Measurements from ENCODE around the gene XCL1.

XCL1 gene

DNA sequence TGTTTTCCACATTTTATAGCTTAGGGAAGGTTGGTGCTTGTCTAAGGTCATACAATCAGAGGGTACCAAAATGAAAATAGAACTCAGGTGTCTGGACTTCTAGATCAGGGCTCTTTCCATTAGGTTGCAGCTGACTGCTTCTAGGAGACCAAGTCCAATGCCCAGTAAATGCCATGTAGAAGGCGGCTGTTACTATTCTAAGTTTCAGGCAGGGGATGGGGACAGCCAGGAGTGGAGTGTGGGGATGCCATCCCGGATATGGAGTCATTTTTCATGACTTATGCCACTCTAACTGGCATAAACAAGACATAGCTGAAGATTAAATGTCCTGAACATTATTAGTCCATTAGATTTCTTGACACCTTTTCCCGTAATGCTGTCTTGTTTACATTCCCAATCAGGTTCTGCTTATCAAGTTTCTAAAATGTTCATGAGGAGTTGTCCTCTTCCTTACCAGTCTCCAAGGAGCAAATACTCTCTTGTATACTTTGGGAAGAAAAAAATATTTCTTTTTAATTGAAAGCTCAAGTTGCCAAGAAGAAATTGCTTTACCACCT lies 31.5 kb downstream of the XCL1 start:
- DNase-seq: no peak

GRCh38 chr1:168608796-168609715 lies 32.7 kb downstream of the XCL1 start:
- DNase-seq: no peak

DNA sequence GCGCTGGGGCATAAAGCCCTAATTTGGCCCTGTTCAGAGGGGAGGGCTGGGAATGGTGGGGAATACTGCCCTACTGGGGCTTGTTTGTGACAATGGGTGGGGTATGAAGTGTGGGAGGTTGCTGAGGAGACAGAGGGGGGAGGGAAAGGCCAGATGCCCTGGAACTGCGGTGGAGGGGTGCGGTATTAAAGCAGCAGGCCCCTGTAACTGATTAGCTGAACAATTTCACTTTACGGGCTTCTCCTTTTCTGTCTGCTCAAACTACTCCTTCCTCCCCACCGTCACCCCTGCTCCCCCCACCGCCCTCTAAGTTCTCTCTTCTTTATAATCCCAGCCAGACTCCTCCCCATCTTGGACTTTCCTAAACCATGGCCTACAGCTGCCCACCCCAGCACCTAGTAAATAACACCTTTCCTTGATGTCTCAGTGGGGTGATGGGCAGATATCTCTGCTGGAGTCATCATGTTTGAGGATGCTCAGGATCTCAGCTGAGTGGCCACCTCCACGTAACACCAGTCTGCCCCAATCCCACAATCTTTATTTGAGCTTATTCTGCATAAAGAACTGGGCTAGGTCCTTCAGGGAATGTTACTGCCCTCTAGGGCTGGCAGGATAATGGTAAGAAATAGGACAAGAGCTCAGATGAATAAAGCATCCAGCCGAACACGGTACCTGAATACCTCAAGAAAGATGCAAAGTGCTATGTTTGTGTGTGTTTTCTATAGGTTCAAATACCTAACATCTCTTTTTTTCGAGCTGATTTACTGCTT lies 33.5 kb downstream of the XCL1 start:
- no peak for DNase-seq

DNA sequence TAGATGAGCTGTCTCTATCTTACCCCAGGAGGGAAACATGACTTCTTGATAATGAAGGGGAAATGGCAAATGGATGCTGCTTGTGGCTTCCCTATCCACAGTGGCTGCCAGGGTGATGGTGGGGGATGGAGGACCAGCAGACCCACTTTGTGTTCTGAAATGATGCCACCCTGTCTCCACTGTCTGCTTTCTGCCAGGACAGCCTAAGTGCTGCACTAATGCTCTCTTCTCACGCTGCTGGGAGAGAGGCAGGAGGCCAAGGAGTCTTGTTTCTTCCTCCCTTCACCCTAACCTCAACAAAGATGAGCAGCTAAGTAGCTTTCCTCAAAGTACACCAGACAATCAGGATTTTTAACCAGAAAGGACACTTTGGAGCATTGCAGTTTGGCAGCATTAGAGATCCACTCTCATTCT lies 36.6 kb downstream of the XCL1 start:
- no peak for DNase-seq

GRCh38 chr1:168613691-168614231 lies 37.4 kb downstream of the XCL1 start:
- DNase-seq: no peak

DNA sequence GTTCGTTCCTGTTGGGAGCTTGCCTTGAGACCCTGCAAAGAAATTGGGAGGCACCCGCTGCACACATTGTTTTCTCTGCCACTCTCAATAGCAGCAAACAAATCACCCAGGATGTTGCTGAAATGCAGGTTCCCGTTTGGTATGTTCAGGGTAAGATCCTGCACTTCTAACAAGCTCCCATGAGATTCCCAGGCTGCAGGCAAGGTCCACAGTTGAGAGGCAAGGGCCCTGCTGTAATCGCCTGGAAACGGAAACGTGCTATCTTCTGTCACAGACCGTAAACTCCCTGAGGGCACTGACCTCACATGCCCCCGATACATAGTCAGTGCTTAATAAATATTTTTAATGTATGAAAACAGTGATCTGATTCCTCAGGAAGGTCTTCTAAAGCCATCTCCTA lies 37.8 kb downstream of the XCL1 start:
- DNase-seq: no peak

- DNase-seq: no peak
These were observed 39.6 kb downstream of the XCL1 start for GRCh38 chr1:168615965-168616364.

DNA sequence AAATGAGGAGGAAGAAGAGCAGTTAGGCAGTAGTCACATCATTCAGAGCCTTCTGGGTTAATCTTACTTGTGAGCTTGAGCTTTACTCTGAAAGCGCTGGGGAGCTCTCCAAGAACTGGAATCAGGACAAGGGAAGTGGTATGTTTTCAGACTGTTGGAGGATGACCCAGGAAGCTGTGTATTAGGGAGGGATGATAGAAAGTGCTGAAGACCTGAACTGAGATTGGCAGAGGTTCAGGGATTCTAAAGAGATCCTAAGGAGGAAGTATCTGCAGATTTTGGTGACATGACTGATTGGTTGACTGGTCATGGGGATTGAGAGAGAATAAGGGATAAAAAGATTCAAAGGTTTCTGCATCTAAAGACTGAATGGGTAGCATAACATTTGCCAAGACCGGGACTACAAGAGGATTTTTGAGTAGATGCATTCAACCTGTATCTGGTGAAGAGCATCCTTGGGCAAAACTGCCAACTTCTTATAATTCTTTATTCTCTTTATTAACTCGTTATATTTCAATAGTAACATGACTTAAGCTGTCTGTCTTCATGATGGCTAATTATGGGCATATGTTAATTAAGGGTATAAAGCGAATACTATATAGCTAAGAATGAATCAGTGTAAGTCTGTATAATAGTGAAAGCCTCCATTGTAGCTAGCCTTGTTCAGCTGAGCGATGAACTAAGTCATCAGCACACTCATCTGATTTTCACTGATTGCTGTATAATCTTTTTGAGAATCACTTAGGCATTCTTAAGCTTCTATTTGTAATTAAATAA lies 41.8 kb downstream of the XCL1 start:
- DNase-seq: no peak

GRCh38 chr1:168618886-168619285 lies 42.5 kb downstream of the XCL1 start:
- no peak for DNase-seq

- DNase-seq: no peak
These were observed 45.0 kb downstream of the XCL1 start for GRCh38 chr1:168621356-168621755.

DNA sequence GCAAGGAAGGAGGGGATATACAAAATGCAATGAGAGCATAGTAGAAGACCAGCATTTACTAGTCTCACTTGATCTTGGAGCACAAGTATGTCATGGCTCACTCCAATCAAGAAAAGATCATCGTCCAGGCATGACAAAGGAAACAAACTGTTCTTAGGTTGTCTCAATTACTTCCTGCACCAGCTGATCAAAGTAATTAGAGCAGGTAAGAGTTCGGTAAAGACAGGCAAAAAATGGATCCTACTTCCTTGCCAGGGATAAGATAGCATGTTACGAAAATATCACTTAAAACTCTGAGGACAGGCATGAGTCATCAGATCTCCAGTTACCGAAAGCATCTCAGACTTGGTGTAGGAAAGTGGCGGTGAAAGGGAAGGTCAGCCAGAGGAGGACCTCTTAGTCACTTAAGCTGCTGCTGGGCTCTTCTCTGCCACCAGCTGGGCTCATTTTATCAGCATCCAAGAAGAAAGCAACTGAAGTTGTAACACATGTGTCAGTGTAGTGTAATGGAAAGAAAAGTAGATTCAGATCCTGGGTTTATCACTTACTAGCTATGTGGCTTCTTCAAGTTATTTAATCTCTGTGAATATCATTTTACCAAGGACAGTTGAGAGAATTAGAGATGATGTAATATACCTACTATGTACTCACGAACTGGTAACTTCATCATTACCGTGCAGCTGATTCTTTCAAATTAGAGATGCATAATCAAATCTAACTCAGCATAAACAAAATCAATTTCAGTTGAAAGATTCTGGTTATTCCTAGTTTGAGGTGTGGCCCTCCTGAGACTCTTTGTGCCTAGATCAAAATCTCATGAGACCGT lies 46.8 kb downstream of the XCL1 start:
- no peak for DNase-seq

DNA sequence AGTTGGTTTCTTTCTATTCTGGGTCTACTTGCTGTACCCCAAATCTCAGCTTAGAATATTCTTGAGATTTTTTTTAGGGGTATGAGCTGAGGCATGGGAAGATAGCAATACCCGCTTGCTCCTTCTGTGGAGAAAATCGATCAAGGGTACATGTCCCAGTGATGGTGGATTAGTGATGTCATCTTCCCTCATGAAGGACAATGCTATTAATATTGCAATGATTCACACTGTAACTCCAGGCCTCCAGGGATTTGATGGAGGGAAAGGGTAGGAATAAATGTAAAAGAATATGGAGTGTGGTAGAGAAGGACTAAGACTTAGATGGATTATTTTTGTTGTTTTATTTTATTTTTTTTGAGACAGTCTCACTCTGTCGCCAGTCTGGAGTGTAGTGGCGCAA lies 47.4 kb downstream of the XCL1 start:
- DNase-seq: no peak

GRCh38 chr1:168626326-168626725 lies 49.9 kb downstream of the XCL1 start:
- DNase-seq: no peak

DNA sequence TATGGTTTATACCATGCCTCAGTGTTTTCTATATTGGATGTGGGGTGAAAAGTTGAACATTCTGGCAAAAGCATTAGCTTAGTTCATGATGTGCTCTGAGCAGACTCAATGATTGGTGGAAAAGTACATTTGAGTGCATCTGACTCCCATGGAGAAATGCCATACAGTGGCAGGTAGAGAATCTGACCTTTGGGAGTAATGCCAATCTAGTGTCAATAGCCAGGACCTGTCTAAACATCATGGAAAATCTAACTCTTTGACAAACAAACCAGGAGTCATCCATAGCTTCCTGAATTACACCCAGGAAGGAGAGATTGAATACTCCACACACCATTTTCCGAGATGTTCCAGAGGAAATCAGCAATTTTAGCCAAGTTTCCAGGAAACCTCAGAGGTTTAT lies 51.0 kb downstream of the XCL1 start:
- DNase-seq: no peak

DNA sequence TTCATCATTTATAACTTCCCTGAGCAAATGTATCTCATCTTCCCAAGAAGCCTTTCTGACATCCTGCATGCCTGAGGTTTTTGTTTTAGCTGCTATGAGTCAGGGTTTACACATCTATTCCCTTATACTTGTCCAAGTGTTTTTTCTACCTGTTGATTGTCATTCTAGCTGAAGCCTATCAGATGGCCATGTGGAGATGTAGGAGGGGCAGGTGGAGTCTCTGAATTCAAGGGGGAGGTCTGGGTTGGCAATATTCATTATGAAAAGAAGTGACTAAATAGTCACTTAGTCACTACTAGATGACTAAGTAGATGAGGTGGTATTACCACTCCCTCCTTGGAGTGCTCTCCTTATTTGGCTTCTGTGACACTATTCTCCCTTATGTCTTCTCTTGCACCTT lies 52.4 kb downstream of the XCL1 start:
- no peak for DNase-seq

DNA sequence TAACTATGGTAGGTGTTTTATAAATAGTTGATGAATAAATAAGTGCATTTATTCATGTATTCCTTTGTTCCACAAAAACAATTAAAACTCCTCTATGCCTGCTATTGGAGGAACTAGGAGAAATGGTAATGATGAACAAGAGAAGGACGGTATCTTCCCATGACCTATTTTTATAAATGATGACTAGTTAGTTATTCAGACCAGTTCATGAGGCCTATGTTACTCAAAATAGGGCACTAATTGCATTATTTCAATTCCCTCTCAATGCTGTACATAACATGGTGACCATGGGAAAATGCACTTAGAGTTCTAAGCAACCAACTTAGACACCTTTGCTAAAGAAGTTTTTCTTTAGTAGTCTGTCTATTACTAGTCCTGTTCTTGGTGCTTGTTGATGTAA lies 53.1 kb downstream of the XCL1 start:
- no peak for DNase-seq

All from stimulated activated CD4-positive, alpha-beta T cell treated with anti-CD3 and anti-CD28 coated beads, Interleukin-4, amount 100 ng/mL, for 4 hours (primary cell).